K562 (cell line): Measurements from ENCODE around the gene LPCAT1.

Experiments
- CAMTA2 ChIP-seq: fragments of 250-450 bp; sonication (Bioruptor Pico); conservative IDR thresholded peaks from 2 replicates; pipeline ENCODE4 v1.5.1; 2022
- ERF ChIP-seq: fragments of 450-650 bp; formaldehyde crosslinking; IDR thresholded peaks from 2 replicates; pipeline ENCODE4 v1.4.0; 2020; ENCODE audit warnings: mild to moderate bottlenecking, mixed read lengths
- REST ChIP-seq, 2 experiments: fragments of 450-650 bp; formaldehyde crosslinking in 1 of 2; IDR thresholded peaks; 2 replicates each; pipeline versions ENCODE4 v1.4.0 to v1.6.1; 2014 to 2020; ENCODE audit warnings: mild to moderate bottlenecking in 2 of 2, borderline replicate concordance in 1 of 2, low read depth in 1 of 2
- SP2 ChIP-seq: IDR thresholded peaks from 2 replicates; pipeline ENCODE4 v1.6.1; 2011; ENCODE audit warnings: mild to moderate bottlenecking, low read depth, low read length, moderate library complexity; ENCODE audit not compliant: poor library complexity, severe bottlenecking; ENCODE audit errors: extremely low read depth
- STAT6 ChIP-seq: sonication (generic); formaldehyde crosslinking; IDR thresholded peaks from 2 replicates; pipeline ENCODE4 v1.8.1; 2023; ENCODE audit warnings: mild to moderate bottlenecking, missing genetic modification reagents

GRCh38 chr5:1437226-1437829 is 86.4 kb downstream of the LPCAT1 start:
- no peak for TF ChIP-seq REST (IDR thresholded peaks at IDR 0.05; ENCODE audit: borderline replicate concordance)
- no peak for TF ChIP-seq REST (CRISPR knock-in tag; IDR thresholded peaks at IDR 0.05; ENCODE audit: low read depth)
- TF ChIP-seq ERF (CRISPR knock-in tag) = no peak
- no peak for TF ChIP-seq STAT6 (CRISPR knock-in tag)
- TF ChIP-seq SP2 = no peak
- no peak for TF ChIP-seq CAMTA2 (CRISPR knock-in tag)
